ENCODE results near the gene CHRDL1. TPM values are rescaled to one million over a fixed set of nuclear protein-coding genes. Genes with fewer than 3 reads are reported as not detected.

Gene CHRDL1
- total RNA-seq, 2 donors from 2014 or later, result 10.4 to 13.3 TPM

GRCh38 chrX:110692866-110693265 is 102.8 kb downstream of the CHRDL1 start:
- Histone ChIP-seq H3K27ac (no peak overlapping the region), H3K4me3 (no peak overlapping the region), H3K36me3 (no peaks in the 10 kb centered on the region), H3K27me3 (no peaks in the 10 kb centered on the region), H3K9me3 (no peaks in the 10 kb centered on the region), H3K4me1 (no peaks in the 10 kb centered on the region)
- no peak for TF ChIP-seq CTCF (IDR thresholded peaks at IDR 0.05)
- no peak for DNase-seq (ENCODE audit: low spot score)

DNA sequence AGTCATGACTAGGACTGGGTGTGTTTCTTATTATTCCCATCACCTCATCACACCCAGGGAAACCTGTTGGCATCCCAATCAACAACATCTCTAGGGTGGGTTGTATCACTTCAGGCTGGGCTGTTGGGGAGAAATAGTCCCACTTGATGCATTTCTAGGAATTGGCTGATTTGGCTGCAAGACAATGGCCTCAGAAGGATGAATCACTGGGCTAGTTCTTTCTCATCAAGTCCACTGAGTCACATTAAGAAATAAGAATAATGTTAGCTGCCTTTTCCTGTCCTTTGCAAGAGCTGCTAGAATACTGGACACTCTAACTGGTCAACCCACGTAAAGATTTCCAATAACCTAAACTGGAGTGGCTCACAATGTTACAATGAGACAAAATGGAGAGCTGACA is 104.2 kb downstream of the CHRDL1 start:
- H3K27ac ChIP-seq, result no peak overlapping the region
- DNase-seq (ENCODE audit: low spot score), result no peak
- H3K4me1 ChIP-seq, result no peaks in the 10 kb centered on the region
- H3K9me3 ChIP-seq, result no peaks in the 10 kb centered on the region
- H3K36me3 ChIP-seq, result no peaks in the 10 kb centered on the region
- TF ChIP-seq CTCF (IDR thresholded peaks at IDR 0.05), result no peak
- H3K27me3 ChIP-seq, result no peaks in the 10 kb centered on the region
- no peak overlapping the region for H3K4me3 ChIP-seq

DNA sequence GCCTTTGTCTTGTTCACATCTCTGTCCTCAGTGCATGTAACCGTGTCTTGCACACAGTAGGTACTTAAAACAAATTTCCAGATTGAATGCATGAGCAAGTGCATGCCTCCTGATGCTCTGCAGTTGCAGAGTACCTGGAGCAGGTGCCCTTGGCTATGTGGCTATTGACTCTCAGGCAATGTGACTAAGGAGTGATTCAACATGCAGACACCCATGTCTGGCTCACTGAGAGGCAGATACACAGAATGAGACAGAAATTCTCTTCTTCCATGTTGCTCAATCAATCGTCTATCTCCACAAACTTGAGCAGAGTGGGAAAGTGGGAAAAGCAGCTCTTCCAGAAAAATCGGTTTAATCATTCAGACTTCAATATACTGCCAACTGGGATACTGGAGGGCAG is 111.0 kb downstream of the CHRDL1 start:
- Histone ChIP-seq H3K4me3 (no peak overlapping the region), H3K27me3 (no peaks in the 10 kb centered on the region), H3K4me1 (no peaks in the 10 kb centered on the region), H3K9me3 (no peaks in the 10 kb centered on the region), H3K36me3 (no peaks in the 10 kb centered on the region), H3K27ac (no peak overlapping the region)
- no peak for TF ChIP-seq CTCF (IDR thresholded peaks at IDR 0.05)
- no peak for DNase-seq (ENCODE audit: low spot score)

DNA sequence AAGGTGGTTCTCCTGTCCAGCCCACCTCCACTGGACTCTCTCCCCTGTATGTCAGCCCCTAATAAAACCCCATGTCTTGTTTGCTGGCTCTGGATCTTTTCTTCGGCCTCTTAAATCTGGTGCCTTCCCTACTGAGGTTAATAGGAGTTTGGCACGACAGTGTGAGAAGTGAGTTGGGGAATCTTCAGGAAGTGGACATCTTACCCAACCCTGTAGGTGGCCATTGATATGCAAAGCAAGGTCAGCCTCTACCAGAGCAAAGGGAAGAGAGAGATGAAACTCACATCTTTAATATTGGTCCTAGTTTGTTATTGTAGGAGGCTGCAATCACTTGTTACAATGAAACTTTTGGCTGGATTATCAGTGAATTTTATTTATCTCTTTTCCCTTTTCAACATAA is 111.7 kb downstream of the CHRDL1 start:
- Histone ChIP-seq H3K4me3 (no peak overlapping the region), H3K9me3 (no peaks in the 10 kb centered on the region), H3K27me3 (no peaks in the 10 kb centered on the region), H3K4me1 (no peaks in the 10 kb centered on the region), H3K36me3 (no peaks in the 10 kb centered on the region), H3K27ac (no peak overlapping the region)
- no peak for TF ChIP-seq CTCF (IDR thresholded peaks at IDR 0.05)
- no peak for DNase-seq (ENCODE audit: low spot score)

DNA sequence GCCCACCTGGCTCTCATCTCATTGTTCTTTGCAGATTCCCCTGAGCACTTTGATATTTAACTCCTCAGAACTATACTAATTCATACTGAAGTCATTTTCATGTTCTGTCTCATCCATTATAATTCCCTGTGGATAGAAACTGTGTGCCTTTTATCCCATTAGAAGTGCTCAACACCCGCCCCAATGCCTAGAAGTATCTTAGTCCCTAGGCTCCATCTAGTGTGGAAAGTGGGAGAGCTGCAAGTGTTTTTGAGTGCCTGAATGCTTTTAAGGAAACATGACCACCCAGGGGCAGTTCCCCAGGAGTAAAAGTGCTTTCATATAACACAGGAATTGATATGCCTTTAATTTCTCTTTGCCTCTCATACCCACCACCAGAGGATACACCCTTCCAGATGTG is 117.0 kb downstream of the CHRDL1 start:
- Histone ChIP-seq H3K4me3 (no peak overlapping the region), H3K36me3 (no peaks in the 10 kb centered on the region), H3K27me3 (no peaks in the 10 kb centered on the region), H3K9me3 (no peaks in the 10 kb centered on the region), H3K27ac (no peak overlapping the region), H3K4me1 (no peaks in the 10 kb centered on the region)
- no peak for TF ChIP-seq CTCF (IDR thresholded peaks at IDR 0.05)
- no peak for DNase-seq (ENCODE audit: low spot score)

GRCh38 chrX:110675886-110676285 is 119.7 kb downstream of the CHRDL1 start:
- no peak for DNase-seq (ENCODE audit: low spot score)
- Histone ChIP-seq H3K9me3 (no peaks in the 10 kb centered on the region), H3K4me3 (no peak overlapping the region), H3K4me1 (no peaks in the 10 kb centered on the region), H3K36me3 (no peaks in the 10 kb centered on the region), H3K27me3 (no peaks in the 10 kb centered on the region), H3K27ac (no peak overlapping the region)
- no peak for TF ChIP-seq CTCF (IDR thresholded peaks at IDR 0.05)
